GM21723 (cell line): ENCODE data around the gene DDX24.

Experiments
- ATAC-seq: cut with Tn5 transposase; IDR thresholded peaks from one replicate; pipeline ENCODE4 v1.9.1; 2021; ENCODE audit warnings: mild to moderate bottlenecking, moderate library complexity; ENCODE audit not compliant: unreplicated experiment

DDX24 gene

GRCh38 chr14:94036313-94037167 is 44.5 kb downstream of the DDX24 start:
- ATAC-seq, result peak; percentile 95

- ATAC-seq, result no peak
These were observed 46.1 kb downstream of the DDX24 start for GRCh38 chr14:94034886-94035285.

GRCh38 chr14:94031883-94032279 is 49.1 kb downstream of the DDX24 start:
- no peak for ATAC-seq

GRCh38 chr14:94031161-94031882 is 49.7 kb downstream of the DDX24 start:
- no peak for ATAC-seq

- ATAC-seq, result no peak
These were observed 50.4 kb downstream of the DDX24 start for GRCh38 chr14:94030571-94030970.

- no peak for ATAC-seq
These were observed 51.3 kb downstream of the DDX24 start for GRCh38 chr14:94029671-94030203.

- no peak for ATAC-seq
These were observed 51.7 kb downstream of the DDX24 start for GRCh38 chr14:94029265-94029664.

- ATAC-seq, result no peak
These were observed 52.6 kb downstream of the DDX24 start for GRCh38 chr14:94028450-94028826.

- no peak for ATAC-seq
These were observed 53.2 kb downstream of the DDX24 start for GRCh38 chr14:94027566-94028449.

- ATAC-seq, result no peak
These were observed 54.0 kb downstream of the DDX24 start for GRCh38 chr14:94026889-94027469.

GRCh38 chr14:94026173-94026888 is 54.7 kb downstream of the DDX24 start, which contains the start of gene OTUB2:
Gene OTUB2 (plus strand): TSS chr14:94026340. CDS start chr14:94026538, 198 bp downstream.
- ATAC-seq, result peak; percentile 100

GRCh38 chr14:94025720-94026119 is 55.3 kb downstream of the DDX24 start:
- no peak for ATAC-seq

GRCh38 chr14:94024549-94024948 is 56.5 kb downstream of the DDX24 start:
- no peak for ATAC-seq

- ATAC-seq, result no peak
These were observed 58.2 kb downstream of the DDX24 start for GRCh38 chr14:94022532-94023411.

GRCh38 chr14:94021416-94022157 is 59.4 kb downstream of the DDX24 start:
- no peak for ATAC-seq

GRCh38 chr14:94021001-94021400 is 60.0 kb downstream of the DDX24 start:
- ATAC-seq, result no peak

- ATAC-seq, result no peak
These were observed 60.7 kb downstream of the DDX24 start for GRCh38 chr14:94020267-94020666.

GRCh38 chr14:94019329-94019728 is 61.7 kb downstream of the DDX24 start:
- no peak for ATAC-seq
